Measurements from ENCODE around the gene HIRA. TPM values are rescaled to one million over a fixed set of nuclear protein-coding genes. Genes with fewer than 3 reads are reported as not detected.

HIRA gene
- total RNA-seq, 4 donors from 2014 or later, result 63.8 to 139 (median 107) TPM

DNA sequence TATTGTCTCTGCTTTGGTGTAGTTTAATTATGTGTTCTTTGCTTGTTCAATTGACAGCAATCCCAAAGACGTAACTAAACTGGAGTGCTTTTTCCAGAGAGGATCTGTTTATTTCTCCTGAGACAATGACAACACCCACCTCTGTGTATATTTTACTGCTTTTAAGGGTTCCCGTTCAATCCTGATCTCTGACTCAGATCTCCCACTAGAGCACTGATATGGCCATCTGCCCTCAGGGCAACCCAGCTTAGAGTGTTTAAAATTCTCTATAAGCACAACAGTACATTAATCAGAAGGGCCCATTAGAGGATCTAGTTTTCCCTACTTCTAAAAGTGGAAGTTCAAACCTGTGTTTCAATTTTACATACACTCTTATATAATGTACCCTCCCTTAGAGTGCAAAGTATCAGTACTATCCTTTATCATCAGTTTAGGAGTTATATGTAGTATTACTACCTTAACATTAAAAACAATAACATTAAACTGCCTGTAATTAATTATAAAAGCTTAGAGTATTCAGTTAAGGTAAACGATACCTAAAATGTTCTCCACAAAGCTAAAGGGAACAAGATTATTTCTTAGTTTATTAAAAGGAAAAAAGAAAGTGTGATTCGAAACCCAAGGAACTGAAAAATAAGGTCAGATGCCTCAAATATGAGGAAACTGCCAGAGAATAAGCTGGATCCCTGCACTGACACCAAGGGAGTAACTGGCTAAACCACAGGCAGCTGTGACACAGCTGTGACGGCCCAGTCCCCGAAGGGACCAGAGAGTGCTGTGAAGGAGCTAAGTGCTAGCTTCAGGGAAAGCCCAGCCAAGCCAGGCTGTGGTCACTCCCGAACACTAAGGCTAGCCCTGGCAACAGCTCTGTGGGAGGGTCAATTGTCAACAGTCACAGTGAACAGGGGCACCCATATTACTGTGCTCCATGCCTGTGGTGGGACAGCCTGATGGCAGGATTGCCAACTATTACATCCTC, 32.2 kb upstream of the HIRA start:
- Histone ChIP-seq H3K4me3 (replicated peaks in 1 of 3) (no peak overlapping the region), H3K4me1 (no peaks in the 10 kb centered on the region), H3K27ac (no peak overlapping the region), H3K9me3 (no peaks in the 10 kb centered on the region), H3K36me3 (peaks cover 41 to 57% of the 10 kb centered on the region in 2 donors), H3K27me3 (no peaks in the 10 kb centered on the region)
- DNase-seq, result no peak
- no peak for TF ChIP-seq POLR2A (IDR thresholded peaks at IDR 0.05)
- TF ChIP-seq, protein P1, sequence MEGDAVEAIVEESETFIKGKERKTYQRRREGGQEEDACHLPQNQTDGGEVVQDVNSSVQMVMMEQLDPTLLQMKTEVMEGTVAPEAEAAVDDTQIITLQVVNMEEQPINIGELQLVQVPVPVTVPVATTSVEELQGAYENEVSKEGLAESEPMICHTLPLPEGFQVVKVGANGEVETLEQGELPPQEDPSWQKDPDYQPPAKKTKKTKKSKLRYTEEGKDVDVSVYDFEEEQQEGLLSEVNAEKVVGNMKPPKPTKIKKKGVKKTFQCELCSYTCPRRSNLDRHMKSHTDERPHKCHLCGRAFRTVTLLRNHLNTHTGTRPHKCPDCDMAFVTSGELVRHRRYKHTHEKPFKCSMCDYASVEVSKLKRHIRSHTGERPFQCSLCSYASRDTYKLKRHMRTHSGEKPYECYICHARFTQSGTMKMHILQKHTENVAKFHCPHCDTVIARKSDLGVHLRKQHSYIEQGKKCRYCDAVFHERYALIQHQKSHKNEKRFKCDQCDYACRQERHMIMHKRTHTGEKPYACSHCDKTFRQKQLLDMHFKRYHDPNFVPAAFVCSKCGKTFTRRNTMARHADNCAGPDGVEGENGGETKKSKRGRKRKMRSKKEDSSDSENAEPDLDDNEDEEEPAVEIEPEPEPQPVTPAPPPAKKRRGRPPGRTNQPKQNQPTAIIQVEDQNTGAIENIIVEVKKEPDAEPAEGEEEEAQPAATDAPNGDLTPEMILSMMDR (IDR thresholded peaks at IDR 0.05), result no peak
- 75 to 82% methylated on average over 7 of the region's 7 CpGs for WGBS, 2 donors
- intact Hi-C loops (cut with DNase I), result no loop called here

DNA sequence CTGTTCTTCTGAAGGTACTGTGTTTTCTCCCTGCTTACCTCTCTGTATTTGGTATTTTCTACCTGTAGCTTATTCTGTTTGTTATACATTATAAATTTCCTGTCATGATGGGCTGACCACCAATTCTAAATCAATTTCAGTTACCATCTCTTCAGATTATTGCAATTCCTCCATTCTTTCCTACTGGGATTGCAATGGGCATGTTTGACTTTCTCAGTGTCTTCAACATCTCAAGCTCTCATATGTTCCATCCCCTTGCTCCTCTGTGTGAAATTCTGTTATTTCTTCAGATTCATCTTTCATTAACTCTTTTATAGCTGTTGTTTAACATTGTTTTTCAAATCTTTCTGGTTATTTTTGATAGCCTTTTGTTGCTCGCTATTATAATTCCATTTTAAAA, 31.5 kb upstream of the HIRA start:
- H3K4me1 ChIP-seq, result no peaks in the 10 kb centered on the region
- H3K4me3 ChIP-seq (replicated peaks in 1 of 3), result no peak overlapping the region
- H3K9me3 ChIP-seq, result no peaks in the 10 kb centered on the region
- peaks cover 38 to 49% of the 10 kb centered on the region in 2 donors for H3K36me3 ChIP-seq
- H3K27ac ChIP-seq, result no peak overlapping the region
- 97 to 98% methylated on average over 1 of the region's 1 CpG for WGBS, 2 donors
- no peak for DNase-seq
- no peaks in the 10 kb centered on the region for H3K27me3 ChIP-seq
- intact Hi-C loops (cut with DNase I), result no loop called here
- TF ChIP-seq POLR2A (IDR thresholded peaks at IDR 0.05), result no peak
- TF ChIP-seq, protein P1 (IDR thresholded peaks at IDR 0.05), result no peak

DNA sequence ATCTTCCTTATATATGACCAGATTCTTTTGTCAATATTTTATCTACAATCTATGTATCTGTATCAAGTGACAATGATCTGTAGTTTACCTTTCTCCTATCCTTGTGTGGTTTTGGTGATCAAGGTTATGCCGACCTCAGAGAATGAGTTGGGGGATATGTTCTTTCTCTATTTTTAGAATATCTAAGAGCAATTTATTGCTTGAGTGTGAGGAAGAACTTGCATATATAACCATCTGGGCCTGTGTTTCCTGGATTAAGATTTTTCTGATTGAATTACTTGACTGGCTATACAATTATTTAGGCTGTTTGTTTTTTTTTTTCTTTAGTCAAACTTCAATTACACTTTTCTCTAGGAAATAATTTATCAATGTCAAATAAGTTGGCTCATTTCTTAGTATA, 30.0 kb upstream of the HIRA start:
- H3K9me3 ChIP-seq, result no peaks in the 10 kb centered on the region
- H3K36me3 ChIP-seq, result peaks cover 32 to 48% of the 10 kb centered on the region in 2 donors
- H3K27ac ChIP-seq, result no peak overlapping the region
- TF ChIP-seq, protein P1 (IDR thresholded peaks at IDR 0.05), result no peak
- TF ChIP-seq POLR2A (IDR thresholded peaks at IDR 0.05), result no peak
- intact Hi-C loops (cut with DNase I), result no loop called here
- DNase-seq, result no peak
- no peaks in the 10 kb centered on the region for H3K4me1 ChIP-seq
- no peaks in the 10 kb centered on the region for H3K27me3 ChIP-seq
- 95 to 97% methylated on average over 1 of the region's 1 CpG for WGBS, 2 donors
- no peak overlapping the region for H3K4me3 ChIP-seq (replicated peaks in 1 of 3)

DNA sequence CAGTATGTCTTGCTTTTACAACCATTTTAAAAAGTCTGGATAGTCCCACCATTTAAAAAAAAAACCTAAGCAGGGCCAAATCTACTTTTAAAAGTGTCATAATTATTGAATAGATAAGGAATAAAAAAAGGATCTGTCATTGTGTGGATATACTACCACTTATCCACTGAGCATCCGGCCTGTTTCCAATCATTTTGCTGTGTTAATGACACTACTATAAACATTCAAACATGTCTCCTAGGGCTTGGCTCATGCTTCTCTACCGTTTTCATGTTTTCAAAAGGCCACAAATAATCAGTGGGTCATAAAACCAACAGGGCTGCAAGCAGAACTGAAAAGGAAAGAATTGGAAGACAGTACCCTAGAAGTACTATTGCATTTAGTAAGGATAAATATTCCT, 28.5 kb upstream of the HIRA start:
- Histone ChIP-seq H3K9me3 (no peaks in the 10 kb centered on the region), H3K4me1 (no peaks in the 10 kb centered on the region), H3K4me3 (replicated peaks in 1 of 3) (no peak overlapping the region), H3K27me3 (no peaks in the 10 kb centered on the region), H3K27ac (no peak overlapping the region), H3K36me3 (peaks cover 33 to 50% of the 10 kb centered on the region in 2 donors)
- WGBS, 2 donors, result 74 to 78% methylated on average over 2 of the region's 2 CpGs
- TF ChIP-seq, protein P1 (IDR thresholded peaks at IDR 0.05), result no peak
- no peak for TF ChIP-seq POLR2A (IDR thresholded peaks at IDR 0.05)
- intact Hi-C loops (cut with DNase I), result no loop called here
- no peak for DNase-seq

DNA sequence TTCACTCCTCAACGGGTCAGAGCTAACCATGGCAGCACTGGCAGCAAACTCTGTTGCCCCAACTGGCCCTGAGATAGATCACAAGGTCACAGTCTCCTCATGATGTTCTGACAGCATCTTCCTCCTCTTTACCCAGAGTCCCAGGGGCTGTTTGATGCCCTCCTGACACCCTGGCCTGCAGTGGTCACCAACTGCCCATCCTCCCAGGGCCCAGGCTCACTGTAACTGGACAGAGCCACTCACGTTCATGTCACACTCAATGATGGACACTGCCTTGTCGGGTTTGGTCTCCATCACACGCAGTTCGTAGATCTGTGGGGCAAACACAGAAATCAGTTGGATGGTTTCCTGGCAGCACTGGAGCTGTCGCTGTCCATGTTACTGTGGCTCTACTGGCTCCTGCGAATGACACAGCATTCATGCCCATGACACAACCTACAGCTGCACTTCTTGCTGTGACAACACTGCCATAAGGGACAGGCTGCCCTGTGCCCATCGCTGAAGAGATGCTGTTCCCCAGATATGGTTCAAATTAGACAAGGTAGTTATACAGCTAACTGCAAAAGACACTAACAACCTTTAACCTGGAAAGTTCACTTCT, 26.4 kb upstream of the HIRA start:
- no peak overlapping the region for H3K4me3 ChIP-seq (replicated peaks in 1 of 3)
- H3K36me3 ChIP-seq, result peaks cover 38 to 59% of the 10 kb centered on the region in 2 donors
- DNase-seq, result no peak
- TF ChIP-seq, protein P1 (IDR thresholded peaks at IDR 0.05), result no peak
- TF ChIP-seq POLR2A (IDR thresholded peaks at IDR 0.05), result no peak
- no peaks in the 10 kb centered on the region for H3K9me3 ChIP-seq
- H3K27ac ChIP-seq, result no peak overlapping the region
- H3K4me1 ChIP-seq, result no peaks in the 10 kb centered on the region
- no peaks in the 10 kb centered on the region for H3K27me3 ChIP-seq
- WGBS, 2 donors, result 95 to 99% methylated on average over 8 of the region's 8 CpGs
- intact Hi-C loops (cut with DNase I), result no loop called here

Measured in thyroid gland (tissue), 4 donors.